DMS114 treated with DMSO at 0.1 percent for 48 hours (cell line): ENCODE results near the gene PRIM2.
"Not testable (repeated sequence)": the region's sequence is repeated elsewhere in the genome, so short reads cannot be mapped to it uniquely, and the experiment has no call there.

Experiments
- DNase-seq: peaks from one replicate; lab custom pipeline; 2025; ENCODE audit not compliant: unreplicated experiment; lab: John Stamatoyannopoulos, UW

Gene PRIM2

DNA sequence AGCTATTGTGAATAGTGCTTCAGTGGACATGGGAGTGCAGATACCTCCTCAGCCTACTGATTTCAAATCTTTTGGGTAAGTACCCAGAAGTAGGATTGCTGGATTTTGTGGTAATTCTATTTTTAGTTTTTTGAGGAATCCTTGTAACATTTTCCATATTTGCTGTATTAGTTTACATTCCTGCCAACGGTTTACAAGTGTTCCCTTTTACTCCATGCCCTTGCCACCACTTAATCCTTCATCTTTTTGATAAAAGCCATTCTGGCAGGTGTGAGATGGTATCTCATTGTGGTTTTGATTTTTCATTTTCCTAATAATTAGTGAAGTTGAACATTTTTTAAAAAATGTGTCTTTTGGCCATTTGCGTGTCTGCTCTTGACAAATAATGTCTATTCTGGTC, 125.8 kb downstream of the PRIM2 start:
- not testable (repeated sequence) for DNase-seq

DNA sequence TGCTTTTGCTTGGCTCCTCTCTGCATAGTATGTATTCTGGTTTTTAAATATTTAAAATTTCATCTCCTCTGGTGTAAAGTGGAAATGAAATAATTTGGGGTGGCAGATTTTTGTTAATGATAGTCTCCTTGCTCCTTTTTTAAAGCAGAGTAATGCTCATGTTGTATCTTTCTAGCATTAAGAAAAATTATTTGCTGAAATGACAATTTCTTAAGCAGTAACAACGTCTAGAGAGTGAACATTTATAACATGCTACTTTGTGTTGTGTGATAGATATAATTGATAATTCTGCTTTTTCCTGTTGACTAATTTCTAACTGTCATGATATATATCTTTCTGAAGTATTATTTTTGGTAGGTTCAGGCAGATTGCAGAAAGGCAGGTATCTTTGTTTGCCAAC, 127.4 kb downstream of the PRIM2 start:
- DNase-seq, result not testable (repeated sequence)

DNA sequence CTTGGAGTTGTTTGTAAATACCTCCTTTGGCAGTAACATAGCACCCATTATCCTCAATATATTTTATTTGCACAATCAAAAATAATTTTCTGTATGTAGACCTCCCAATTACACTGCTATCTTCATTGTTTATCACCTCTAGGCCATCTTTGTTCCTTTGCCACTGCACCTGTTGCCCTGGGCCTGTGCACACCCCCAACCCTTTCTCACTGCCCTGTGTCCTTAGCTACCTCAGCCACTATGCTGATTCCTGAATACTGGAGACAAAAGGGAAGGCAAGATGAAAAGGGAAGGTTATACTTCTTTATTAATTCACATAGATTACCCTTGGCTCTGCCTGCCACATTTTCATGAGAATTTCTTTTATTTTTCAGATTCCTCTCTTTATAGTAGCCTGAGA, 127.9 kb downstream of the PRIM2 start:
- not testable (repeated sequence) for DNase-seq

DNA sequence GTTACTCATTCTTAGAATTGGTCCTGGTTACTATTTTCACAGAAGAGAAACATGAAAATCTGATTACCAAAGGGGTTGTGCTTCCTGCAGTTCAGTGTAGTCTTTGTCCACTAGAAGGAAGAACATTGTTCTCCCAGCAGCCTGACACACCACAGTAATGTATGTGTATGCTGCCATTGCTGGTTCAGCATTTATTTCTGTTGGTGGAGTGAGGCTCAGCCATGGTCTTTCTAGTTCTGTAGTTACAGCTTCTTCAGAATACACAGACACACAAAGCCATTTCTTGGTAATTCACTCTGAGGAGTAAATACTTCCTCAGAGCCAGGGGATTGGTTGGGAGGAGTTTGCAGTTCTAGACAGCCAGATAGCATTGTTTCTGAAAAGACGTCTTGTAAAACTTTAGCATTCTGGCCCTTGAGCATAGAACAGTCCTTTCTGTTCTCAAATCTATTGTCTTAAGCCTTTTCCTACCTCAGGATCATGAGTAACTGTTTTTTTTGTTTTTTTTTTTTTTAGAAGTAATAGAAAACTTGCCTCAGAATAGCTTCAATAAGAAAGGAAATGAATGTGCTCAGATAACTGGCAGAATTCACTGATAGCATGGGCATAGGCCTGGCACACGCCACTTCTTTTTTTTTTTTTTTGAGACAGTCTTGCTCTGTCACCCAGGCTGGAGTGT, 128.5 kb downstream of the PRIM2 start:
- not testable (repeated sequence) for DNase-seq

DNA sequence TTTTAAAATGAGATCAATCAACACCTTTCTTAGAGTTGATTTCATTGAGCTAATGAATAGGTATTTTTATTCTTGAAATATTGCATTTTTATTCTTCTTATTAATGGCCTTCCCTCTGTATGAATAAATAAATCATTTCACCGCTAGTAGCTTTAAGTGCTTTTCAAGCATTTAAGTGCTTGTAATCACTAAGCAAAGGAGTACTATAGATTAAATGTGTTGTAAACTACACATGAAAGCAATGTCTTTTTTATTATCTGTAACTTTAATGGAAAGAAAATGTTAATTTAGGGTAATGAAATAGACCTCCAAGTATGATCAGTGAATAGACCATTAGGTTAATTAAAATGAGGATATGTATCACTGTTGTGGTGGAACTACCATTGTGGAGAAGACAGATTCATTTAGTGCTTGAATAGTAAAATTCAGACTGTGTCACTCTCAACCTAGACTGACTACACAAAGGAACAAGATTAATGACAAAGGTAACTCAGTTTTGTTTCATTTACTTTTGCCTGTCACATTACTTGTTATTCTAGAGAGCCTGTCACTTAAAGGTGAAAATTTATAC, 132.2 kb downstream of the PRIM2 start:
- DNase-seq, result not testable (repeated sequence)

GRCh38 chr6:57459781-57460180, 142.4 kb downstream of the PRIM2 start:
- DNase-seq, result not testable (repeated sequence)

DNA sequence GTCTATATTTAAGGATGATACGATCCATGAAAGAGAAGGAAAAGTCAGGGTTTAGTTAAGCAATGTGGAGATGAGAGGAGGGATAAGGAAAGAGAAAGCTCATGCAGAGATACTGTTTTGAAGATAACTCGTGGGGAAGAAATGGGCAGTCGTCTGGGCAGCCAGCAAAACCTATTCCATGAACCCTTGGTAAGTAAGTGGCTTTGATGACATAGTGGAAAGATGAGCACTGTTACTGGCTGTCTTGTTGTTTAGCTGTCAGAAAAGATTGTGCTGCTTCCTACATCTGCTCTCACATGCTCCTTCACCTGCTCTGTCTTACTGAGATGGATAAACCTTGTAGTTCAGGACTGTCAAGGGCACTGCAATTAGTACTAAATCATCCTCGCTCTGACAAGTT, 143.6 kb downstream of the PRIM2 start:
- not testable (repeated sequence) for DNase-seq

GRCh38 chr6:57463809-57464208, 146.4 kb downstream of the PRIM2 start:
- not testable (repeated sequence) for DNase-seq

- DNase-seq, result not testable (repeated sequence)
These were observed 148.5 kb downstream of the PRIM2 start for GRCh38 chr6:57465968-57466367.

DNA sequence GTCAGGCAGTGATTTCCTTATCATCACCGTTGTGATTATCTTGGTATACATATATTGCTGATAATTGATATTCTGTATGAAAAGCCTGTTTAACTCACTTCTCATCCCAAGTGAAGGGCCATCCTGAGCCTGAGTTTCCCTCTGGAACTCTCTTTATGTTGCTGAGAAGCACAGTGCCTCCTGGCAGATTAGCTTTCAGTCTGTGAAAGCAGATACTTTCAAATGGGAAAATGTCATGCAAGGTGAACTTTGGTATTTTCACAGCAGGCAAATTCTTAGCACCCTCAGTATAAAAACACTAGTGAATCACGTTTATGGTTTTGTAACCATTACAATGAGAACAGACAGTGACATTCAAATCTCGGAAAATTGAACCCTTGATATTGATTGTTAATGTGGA, 151.6 kb downstream of the PRIM2 start:
- no peak for DNase-seq

- DNase-seq, result not testable (repeated sequence)
These were observed 152.7 kb downstream of the PRIM2 start for GRCh38 chr6:57470148-57470547.

DNA sequence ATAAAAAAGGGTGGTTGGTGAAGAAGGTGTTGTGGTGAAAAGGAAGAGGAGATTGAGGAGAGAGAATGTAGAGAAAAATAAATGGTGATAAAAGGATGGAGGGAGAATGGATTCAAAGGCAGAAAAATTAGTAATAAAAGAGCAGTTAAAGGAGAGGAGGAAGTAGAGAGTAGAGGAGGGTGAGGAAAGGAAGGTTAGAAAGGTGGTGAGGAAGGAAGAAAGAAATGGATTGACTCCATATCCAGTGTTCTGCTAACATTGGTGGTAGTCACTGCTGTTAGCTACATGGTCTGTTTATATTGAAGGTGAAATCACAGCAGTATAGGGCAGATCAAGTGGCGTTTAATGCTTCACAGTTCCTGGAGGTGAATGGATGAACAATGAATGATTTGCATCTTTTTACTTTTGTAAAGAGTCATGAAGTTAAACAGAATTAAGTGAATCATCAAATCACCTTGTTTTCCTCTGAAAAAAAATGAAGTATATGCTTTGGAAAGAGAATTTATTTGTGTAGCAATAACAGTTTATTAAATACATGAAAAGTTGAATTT, 154.0 kb downstream of the PRIM2 start:
- DNase-seq, result not testable (repeated sequence)

- DNase-seq, result not testable (repeated sequence)
These were observed 155.5 kb downstream of the PRIM2 start for GRCh38 chr6:57472861-57473362.

DNA sequence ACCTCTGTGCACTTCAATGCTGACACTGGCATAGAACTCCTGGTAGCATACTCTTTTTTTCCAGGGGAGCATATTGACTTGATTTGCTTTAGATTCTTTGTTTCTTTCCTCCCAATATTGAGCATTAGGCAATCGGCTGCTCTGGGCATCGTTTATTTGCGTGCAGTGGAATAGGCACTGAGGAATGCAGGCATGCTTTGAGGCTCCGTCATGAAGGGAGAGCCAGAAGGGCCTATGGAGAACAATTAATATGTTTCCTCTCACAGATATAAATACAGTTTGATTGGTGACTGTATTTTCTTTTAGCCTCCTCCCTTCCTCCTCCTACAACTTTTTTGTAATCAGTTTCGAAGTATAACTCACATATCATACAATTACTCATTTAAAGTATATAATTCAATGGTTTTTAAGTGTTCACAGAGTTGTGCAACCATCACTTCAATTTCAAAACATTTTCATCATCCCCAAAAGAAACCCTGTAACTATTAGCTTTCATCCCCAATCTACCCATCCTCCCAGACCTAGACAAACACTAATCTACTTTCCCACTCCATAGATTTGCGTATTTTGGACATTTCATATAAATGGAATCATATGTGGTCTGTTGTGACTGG, 157.5 kb downstream of the PRIM2 start:
- DNase-seq, result not testable (repeated sequence)

GRCh38 chr6:57475656-57476055, 158.2 kb downstream of the PRIM2 start:
- DNase-seq, result not testable (repeated sequence)

GRCh38 chr6:57480194-57480593, 162.8 kb downstream of the PRIM2 start:
- DNase-seq, result not testable (repeated sequence)

DNA sequence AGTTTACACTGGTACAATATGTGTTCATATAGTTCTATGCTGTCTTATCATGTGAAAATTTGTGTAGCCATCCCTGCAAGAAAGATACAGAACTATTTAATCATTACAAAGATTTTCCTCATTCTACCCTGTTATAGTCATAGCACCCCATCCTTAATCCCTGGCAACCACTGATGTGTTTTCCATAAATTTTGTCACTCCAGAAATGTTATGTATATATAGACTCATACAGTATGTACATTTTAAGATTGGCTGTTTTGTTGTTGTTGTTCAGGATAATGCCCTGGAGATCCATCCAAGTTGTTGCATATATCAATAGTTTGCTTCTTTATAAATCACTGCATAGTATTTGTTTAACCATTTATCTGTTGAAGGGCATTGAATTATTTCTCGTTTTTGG, 163.7 kb downstream of the PRIM2 start:
- not testable (repeated sequence) for DNase-seq

DNA sequence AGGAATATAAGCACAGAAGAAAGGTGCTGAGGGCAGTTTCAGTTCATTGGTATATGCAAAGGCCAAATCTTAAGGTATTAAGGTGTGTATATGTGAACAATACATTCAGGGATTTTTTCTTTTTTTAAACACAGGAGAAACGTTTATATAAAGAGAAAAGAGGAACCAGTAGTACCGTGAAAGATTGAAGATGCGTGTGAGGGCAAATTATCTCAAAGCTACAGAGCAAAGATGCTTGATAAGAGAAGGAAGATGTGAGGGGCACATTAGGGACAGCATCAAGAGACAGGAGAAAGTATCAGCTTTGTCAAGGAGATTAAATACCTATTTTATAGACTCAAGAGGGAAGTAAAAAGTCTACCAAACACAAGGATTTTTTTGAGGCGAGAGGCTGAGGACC, 165.0 kb downstream of the PRIM2 start:
- not testable (repeated sequence) for DNase-seq

- not testable (repeated sequence) for DNase-seq
These were observed 169.2 kb downstream of the PRIM2 start for GRCh38 chr6:57486494-57487081.

DNA sequence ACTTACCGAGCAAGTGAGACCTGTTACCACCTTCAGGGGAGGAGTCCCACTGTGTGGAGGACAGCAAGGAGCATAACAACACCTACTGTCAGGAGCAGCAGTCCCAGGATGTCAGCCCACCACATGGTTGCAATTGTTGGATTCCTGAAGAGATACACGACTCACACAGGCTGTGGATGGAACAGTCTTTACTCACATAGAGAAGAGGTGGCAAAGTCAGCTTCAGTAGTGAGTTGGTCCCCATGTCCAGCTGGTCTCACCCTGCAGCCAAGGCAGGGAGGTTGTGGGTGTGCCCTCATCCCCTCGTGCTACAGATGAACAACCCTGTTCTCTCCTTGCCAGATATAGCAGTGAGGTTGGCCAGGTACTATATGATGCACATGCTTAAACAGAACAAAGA, 171.1 kb downstream of the PRIM2 start:
- not testable (repeated sequence) for DNase-seq

GRCh38 chr6:57489887-57490286, 172.5 kb downstream of the PRIM2 start:
- not testable (repeated sequence) for DNase-seq
